ENCODE measurements around the gene OSBP2.

GRCh38 chr22:30754521-30754920 lies 59.8 kb downstream of the OSBP2 start:
- TF ChIP-seq GATA3 (IDR thresholded peaks at IDR 0.05; ENCODE audit: low read depth, low read length) (no peak), GATA2 (IDR thresholded peaks at IDR 0.05; ENCODE audit: low read depth, low read length) (no peak)
